Measurements from ENCODE around the gene PTRH2. TPM values are rescaled to one million over a fixed set of nuclear protein-coding genes. Genes with fewer than 3 reads are reported as not detected.

The PTRH2 gene
- total RNA-seq, 1 donor from 2014 or later = 43.0 TPM

DNA sequence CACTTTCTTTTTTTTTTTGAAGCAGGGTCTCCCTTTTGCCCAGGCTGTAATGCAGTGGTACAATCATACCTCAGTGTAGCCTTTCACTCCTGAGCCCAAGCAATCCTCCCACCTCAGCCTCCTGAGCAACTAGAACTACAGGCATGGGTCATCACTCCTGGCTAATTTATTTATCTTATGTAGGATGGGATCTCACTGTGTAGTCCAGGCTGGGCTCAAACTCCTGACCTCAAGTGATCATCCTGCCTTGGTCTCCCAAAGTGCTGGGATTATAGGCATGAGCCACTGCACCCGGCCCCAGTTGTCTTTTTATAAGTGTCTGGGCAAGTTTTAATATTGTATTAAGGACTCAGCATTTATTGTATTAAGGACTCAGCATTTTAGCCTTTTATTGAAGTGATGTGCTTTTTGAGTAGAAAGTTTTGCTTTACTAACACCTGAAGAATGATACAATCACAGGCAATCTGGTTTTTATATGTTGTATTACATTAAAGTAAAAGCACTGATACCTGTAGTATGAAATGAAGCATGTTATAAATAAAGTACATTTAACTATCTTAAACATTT, 23.1 kb upstream of the PTRH2 start:
- Histone ChIP-seq H3K36me3 (peaks cover 0 to 4% of the 10 kb centered on the region in 2 donors), H3K27me3 (no peaks in the 10 kb centered on the region), H3K27ac (no peak overlapping the region), H3K4me1 (peaks cover 5% of the 10 kb centered on the region), H3K4me3 (no peak overlapping the region), H3K9me3 (no peaks in the 10 kb centered on the region)
- DNase-seq (ENCODE audit: extremely low spot score in 2 of 2) = no peak
- TF ChIP-seq, protein P1, sequence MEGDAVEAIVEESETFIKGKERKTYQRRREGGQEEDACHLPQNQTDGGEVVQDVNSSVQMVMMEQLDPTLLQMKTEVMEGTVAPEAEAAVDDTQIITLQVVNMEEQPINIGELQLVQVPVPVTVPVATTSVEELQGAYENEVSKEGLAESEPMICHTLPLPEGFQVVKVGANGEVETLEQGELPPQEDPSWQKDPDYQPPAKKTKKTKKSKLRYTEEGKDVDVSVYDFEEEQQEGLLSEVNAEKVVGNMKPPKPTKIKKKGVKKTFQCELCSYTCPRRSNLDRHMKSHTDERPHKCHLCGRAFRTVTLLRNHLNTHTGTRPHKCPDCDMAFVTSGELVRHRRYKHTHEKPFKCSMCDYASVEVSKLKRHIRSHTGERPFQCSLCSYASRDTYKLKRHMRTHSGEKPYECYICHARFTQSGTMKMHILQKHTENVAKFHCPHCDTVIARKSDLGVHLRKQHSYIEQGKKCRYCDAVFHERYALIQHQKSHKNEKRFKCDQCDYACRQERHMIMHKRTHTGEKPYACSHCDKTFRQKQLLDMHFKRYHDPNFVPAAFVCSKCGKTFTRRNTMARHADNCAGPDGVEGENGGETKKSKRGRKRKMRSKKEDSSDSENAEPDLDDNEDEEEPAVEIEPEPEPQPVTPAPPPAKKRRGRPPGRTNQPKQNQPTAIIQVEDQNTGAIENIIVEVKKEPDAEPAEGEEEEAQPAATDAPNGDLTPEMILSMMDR (IDR thresholded peaks at IDR 0.05) = no peak
- no peak for TF ChIP-seq POLR2A (IDR thresholded peaks at IDR 0.05)
- TF ChIP-seq POLR2AphosphoS5 (IDR thresholded peaks at IDR 0.05; ENCODE audit: insufficient read depth in 1 of 2, low read depth in 1 of 2) = no peak
- intact Hi-C loops (cut with DNase I) = no loop called here

DNA sequence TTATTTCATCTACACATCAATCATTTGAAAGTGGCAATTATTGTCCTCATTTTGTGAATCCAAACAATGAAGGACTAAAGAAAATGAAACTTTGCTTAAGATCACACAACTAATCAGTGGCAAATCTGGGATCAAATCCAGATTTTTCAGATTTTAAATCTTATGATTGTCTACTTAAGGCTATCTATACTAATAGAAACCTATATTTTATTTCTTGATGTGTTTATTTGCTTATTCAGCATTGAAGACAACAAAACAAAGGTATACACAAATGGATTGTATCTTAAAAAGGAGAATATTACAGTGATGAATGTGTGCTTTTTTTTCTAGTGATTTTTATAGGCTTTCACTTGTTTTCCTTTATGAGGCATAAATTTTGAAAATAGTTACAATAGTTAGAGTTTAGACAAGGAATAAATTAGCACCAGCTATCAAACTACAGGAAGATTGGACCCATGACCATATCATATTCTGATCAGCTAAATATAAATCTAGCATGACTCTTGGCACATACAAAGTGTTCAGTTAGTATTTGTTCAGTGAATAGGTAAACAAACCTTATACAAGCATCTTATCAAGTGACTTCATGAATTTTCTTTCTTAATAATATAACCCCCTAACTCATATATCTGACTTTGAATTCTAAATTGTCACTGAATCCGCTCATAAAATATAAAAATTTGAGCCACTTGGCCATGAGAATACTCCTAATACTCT, 20.7 kb upstream of the PTRH2 start:
- H3K36me3 ChIP-seq = no peaks in the 10 kb centered on the region
- H3K27me3 ChIP-seq = no peaks in the 10 kb centered on the region
- intact Hi-C loops (cut with DNase I) = no loop called here
- H3K9me3 ChIP-seq = no peaks in the 10 kb centered on the region
- no peak overlapping the region for H3K27ac ChIP-seq
- H3K4me3 ChIP-seq = no peak overlapping the region
- no peak for DNase-seq (ENCODE audit: extremely low spot score in 2 of 2)
- TF ChIP-seq, protein P1 (IDR thresholded peaks at IDR 0.05) = no peak
- no peak for TF ChIP-seq POLR2A (IDR thresholded peaks at IDR 0.05)
- TF ChIP-seq POLR2AphosphoS5 (IDR thresholded peaks at IDR 0.05; ENCODE audit: insufficient read depth in 1 of 2, low read depth in 1 of 2) = no peak
- H3K4me1 ChIP-seq = peaks cover 26% of the 10 kb centered on the region

DNA sequence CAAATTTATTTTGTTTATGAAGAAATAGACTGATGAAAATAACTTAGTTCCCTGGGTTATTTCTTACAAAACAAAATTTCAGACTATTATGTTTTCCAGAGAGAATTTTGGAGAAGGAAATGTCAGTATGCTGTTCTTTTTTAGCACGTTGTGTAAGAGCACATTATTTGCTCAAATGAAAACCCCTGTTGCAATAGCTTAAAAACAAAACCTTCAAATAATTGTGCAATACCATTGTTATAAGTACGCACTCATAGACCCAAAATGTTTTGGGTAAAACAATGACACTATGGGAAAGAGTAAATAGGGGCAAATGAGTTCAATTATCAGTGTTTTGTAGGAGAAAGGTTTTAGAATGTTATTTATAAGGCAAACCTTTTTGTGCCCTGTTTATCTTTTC, 18.5 kb upstream of the PTRH2 start:
- intact Hi-C loops (cut with DNase I) = no loop called here

DNA sequence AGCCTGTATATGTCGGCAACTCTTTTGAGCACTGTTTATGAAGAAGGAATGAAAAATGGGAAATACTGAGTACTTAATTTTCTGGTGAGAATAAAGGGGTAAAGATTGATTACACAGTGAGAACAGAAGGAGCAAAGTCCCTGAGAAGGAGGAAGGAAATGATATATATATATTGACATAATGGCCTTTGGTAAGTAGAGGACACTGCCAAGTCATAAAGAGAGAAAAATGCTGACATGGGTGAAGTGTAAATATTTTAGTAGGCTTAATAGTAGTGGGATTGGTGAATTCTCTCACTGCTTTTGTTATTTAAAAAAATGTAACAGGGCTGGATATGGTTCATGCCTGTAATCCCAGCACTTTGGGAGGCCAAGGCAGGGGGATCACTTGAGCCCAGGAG, 16.4 kb upstream of the PTRH2 start:
- Histone ChIP-seq H3K4me3 (no peak overlapping the region), H3K4me1 (peaks cover 28% of the 10 kb centered on the region), H3K36me3 (no peaks in the 10 kb centered on the region), H3K9me3 (no peaks in the 10 kb centered on the region), H3K27me3 (no peaks in the 10 kb centered on the region), H3K27ac (peak overlapping the region; percentile 43)
- no peak for DNase-seq (ENCODE audit: extremely low spot score in 2 of 2)
- TF ChIP-seq POLR2AphosphoS5 (IDR thresholded peaks at IDR 0.05; ENCODE audit: insufficient read depth in 1 of 2, low read depth in 1 of 2) = no peak
- TF ChIP-seq, protein P1 (IDR thresholded peaks at IDR 0.05) = no peak
- no peak for TF ChIP-seq POLR2A (IDR thresholded peaks at IDR 0.05)
- intact Hi-C loops (cut with DNase I) = no loop called here

More for the DNA sequence above, 18.5 kb upstream of the PTRH2 start:
- no peak overlapping the region for H3K4me3 ChIP-seq
- TF ChIP-seq, protein P1 (IDR thresholded peaks at IDR 0.05) = no peak
- TF ChIP-seq POLR2AphosphoS5 (IDR thresholded peaks at IDR 0.05; ENCODE audit: insufficient read depth in 1 of 2, low read depth in 1 of 2) (peak in 1 of 2 donors; percentile 71), POLR2A (IDR thresholded peaks at IDR 0.05) (no peak)
- H3K9me3 ChIP-seq = no peaks in the 10 kb centered on the region
- peak overlapping the region; percentile 43 for H3K27ac ChIP-seq
- no peaks in the 10 kb centered on the region for H3K27me3 ChIP-seq
- DNase-seq (ENCODE audit: extremely low spot score in 2 of 2) = no peak
- peaks cover 28% of the 10 kb centered on the region for H3K4me1 ChIP-seq
- no peaks in the 10 kb centered on the region for H3K36me3 ChIP-seq

DNA sequence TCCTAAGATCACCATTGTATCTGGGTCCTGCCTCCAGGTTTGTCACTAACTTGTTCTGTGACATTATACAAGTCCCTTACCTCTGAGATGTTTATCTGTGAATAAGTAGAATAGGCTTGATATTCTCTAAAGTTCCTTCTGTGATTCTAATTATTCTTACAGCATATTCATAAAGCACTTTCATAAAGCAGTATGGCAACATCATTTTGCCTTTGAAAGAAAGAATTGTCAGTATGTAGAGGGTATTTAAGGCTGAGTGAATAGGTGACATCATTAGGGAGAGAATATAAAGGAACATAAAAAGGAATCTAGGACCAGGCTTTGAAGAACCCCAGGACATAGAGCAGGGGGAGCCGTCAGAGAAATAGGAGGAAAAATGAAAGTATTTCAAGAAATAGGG, 15.8 kb upstream of the PTRH2 start:
- Histone ChIP-seq H3K4me1 (peaks cover 28% of the 10 kb centered on the region), H3K27me3 (no peaks in the 10 kb centered on the region), H3K27ac (no peak overlapping the region), H3K9me3 (no peaks in the 10 kb centered on the region), H3K36me3 (no peaks in the 10 kb centered on the region), H3K4me3 (no peak overlapping the region)
- DNase-seq (ENCODE audit: extremely low spot score in 2 of 2) = no peak
- TF ChIP-seq POLR2AphosphoS5 (IDR thresholded peaks at IDR 0.05; ENCODE audit: insufficient read depth in 1 of 2, low read depth in 1 of 2) (no peak), POLR2A (IDR thresholded peaks at IDR 0.05) (no peak)
- TF ChIP-seq, protein P1 (IDR thresholded peaks at IDR 0.05) = no peak
- intact Hi-C loops (cut with DNase I) = no loop called here
